Inflammatory macrophage (primary cell): ENCODE data around the gene ZNRF1.

Source experiments
- DNase-seq, 2 donors: peaks; one replicate each; pipeline ENCODE4 v3.0.0-alpha.2; 2020 to 2022

The ZNRF1 gene

GRCh38 chr16:75062135-75062975 lies 63.5 kb downstream of the ZNRF1 start:
- no peak for DNase-seq

GRCh38 chr16:75062976-75063346 lies 64.1 kb downstream of the ZNRF1 start:
- DNase-seq = no peak

- DNase-seq = no peak
Observed at GRCh38 chr16:75063549-75064088, 64.8 kb downstream of the ZNRF1 start.

GRCh38 chr16:75064403-75065148 lies 65.8 kb downstream of the ZNRF1 start:
- DNase-seq = peak; percentile 48 to 59

GRCh38 chr16:75065149-75065505 lies 66.3 kb downstream of the ZNRF1 start:
- no peak for DNase-seq

- peak; percentile 11 to 15 for DNase-seq
Observed at GRCh38 chr16:75065521-75066149, 66.8 kb downstream of the ZNRF1 start.

- no peak for DNase-seq
Observed at GRCh38 chr16:75066861-75067447, 68.1 kb downstream of the ZNRF1 start.

GRCh38 chr16:75068085-75069031 lies 69.5 kb downstream of the ZNRF1 start:
- no peak for DNase-seq

GRCh38 chr16:75070012-75070841 lies 71.4 kb downstream of the ZNRF1 start:
- DNase-seq = no peak

- DNase-seq = no peak
Observed at GRCh38 chr16:75071621-75072020, 72.8 kb downstream of the ZNRF1 start.

GRCh38 chr16:75072239-75072947 lies 73.6 kb downstream of the ZNRF1 start:
- DNase-seq = no peak

- DNase-seq = no peak
Observed at GRCh38 chr16:75073545-75074303, 74.9 kb downstream of the ZNRF1 start.

- DNase-seq = no peak
Observed at GRCh38 chr16:75074304-75074793, 75.5 kb downstream of the ZNRF1 start.

- DNase-seq = peak; percentile 10 to 17
Observed at GRCh38 chr16:75074920-75075687, 76.3 kb downstream of the ZNRF1 start.

- DNase-seq = no peak
Observed at GRCh38 chr16:75075688-75076268, 77.0 kb downstream of the ZNRF1 start.

- no peak for DNase-seq
Observed at GRCh38 chr16:75078886-75079285, 80.1 kb downstream of the ZNRF1 start.

- no peak for DNase-seq
Observed at GRCh38 chr16:75079346-75079926, 80.6 kb downstream of the ZNRF1 start.
